IMR-90 (cell line): Measurements from ENCODE around the gene TSC1. TPM values are rescaled to one million over a fixed set of nuclear protein-coding genes. Genes with fewer than 3 reads are reported as not detected.

Experiments
- ATAC-seq: fragments of 200-7000 bp; cut with Tn5 transposase; 2 replicates; pipeline ENCODE4 v1.9.1; 2020; ENCODE audit warnings: low read depth, mild to moderate bottlenecking, moderate library complexity
- BruUV-seq: library from RNA; stranded (reverse); fragments of 400-500 nt; replicated peaks from 2 replicates; lab custom pipeline; 2021; lab: Mats Ljungman, UMichigan
- CTCF ChIA-PET: fragments of 300-600 bp; formaldehyde crosslinking; extraction: SDS; loops from one replicate; lab custom pipeline; 2021; ENCODE audit warnings: antibody characterized with exemption; lab: Yijun Ruan, JAX
- POLR2A ChIA-PET: fragments of 300-600 bp; sonication (Branson Sonifier 250); formaldehyde crosslinking; loops from one replicate; lab custom pipeline; 2022; ENCODE audit warnings: antibody characterized with exemption; ENCODE audit not compliant: unreplicated experiment; lab: Charles Lee
- DNase-seq: peaks from one replicate; pipeline ENCODE4 v3.0.0; 2013
- H2AFZ ChIP-seq: replicated peaks from 2 replicates; pipeline ENCODE3; 2013; ENCODE audit warnings: low read length, mild to moderate bottlenecking; ENCODE audit not compliant: poor library complexity
- H2AK5ac ChIP-seq: 2 replicates; pipeline ENCODE4 v1.6.1; 2013; ENCODE audit warnings: low read depth, low read length, inconsistent platforms
- H2AK9ac ChIP-seq: replicated peaks from 2 replicates; pipeline ENCODE3; 2013; ENCODE audit warnings: mild to moderate bottlenecking, low read depth, low read length, moderate library complexity; ENCODE audit not compliant: poor library complexity
- H2BK120ac ChIP-seq: 2 replicates; pipeline ENCODE4 v1.6.1; 2013; ENCODE audit warnings: low read depth, low read length, inconsistent platforms
- H2BK15ac ChIP-seq: 3 replicates; pipeline ENCODE4 v1.6.1; 2013; ENCODE audit warnings: low read depth, low read length, inconsistent platforms
- H2BK20ac ChIP-seq: 2 replicates; pipeline ENCODE4 v1.6.1; 2013; ENCODE audit warnings: low read depth, mild to moderate bottlenecking, inconsistent platforms, low read length, moderate library complexity
- H2BK5ac ChIP-seq: 2 replicates; pipeline ENCODE4 v1.6.1; 2013; ENCODE audit warnings: mild to moderate bottlenecking, low read depth, low read length, inconsistent platforms; ENCODE audit not compliant: poor library complexity, severe bottlenecking
- H3K14ac ChIP-seq: replicated peaks from 2 replicates; pipeline ENCODE4 v1.6.1; 2013; ENCODE audit warnings: low read depth, low read length, inconsistent platforms
- H3K18ac ChIP-seq: 2 replicates; pipeline ENCODE4 v1.6.1; 2013; ENCODE audit warnings: low read depth, low read length, control low read depth
- H3K23ac ChIP-seq: 2 replicates; pipeline ENCODE4 v1.6.1; 2013; ENCODE audit warnings: low read depth, low read length, inconsistent platforms
- H3K27ac ChIP-seq: 2 replicates; pipeline ENCODE4 v1.5.1; 2013; ENCODE audit warnings: mild to moderate bottlenecking, control low read depth, low read length; ENCODE audit not compliant: insufficient read depth
- H3K27me3 ChIP-seq: 2 replicates; pipeline ENCODE4 v1.6.1; 2013; ENCODE audit warnings: low read length; ENCODE audit not compliant: control insufficient read depth, insufficient read depth
- H3K36me3 ChIP-seq: 2 replicates; pipeline ENCODE4 v1.6.1; 2013; ENCODE audit warnings: low read length, mixed read lengths; ENCODE audit not compliant: control insufficient read depth, insufficient read depth
- H3K4ac ChIP-seq: 2 replicates; pipeline ENCODE4 v1.6.1; 2013; ENCODE audit warnings: low read depth, low read length, inconsistent platforms
- H3K4me1 ChIP-seq: 2 replicates; pipeline ENCODE4 v1.6.1; 2013; ENCODE audit warnings: low read length, mixed read lengths; ENCODE audit not compliant: control insufficient read depth, insufficient read depth
- H3K4me2 ChIP-seq: 2 replicates; pipeline ENCODE4 v1.6.1; 2013; ENCODE audit warnings: low read depth, mild to moderate bottlenecking, control low read depth, low read length, moderate library complexity
- H3K4me3 ChIP-seq: 2 replicates; pipeline ENCODE4 v1.5.1; 2013; ENCODE audit warnings: low read depth, mild to moderate bottlenecking, control low read depth, low read length, moderate library complexity; ENCODE audit not compliant: insufficient read depth
- H3K56ac ChIP-seq: 2 replicates; pipeline ENCODE4 v1.6.1; 2013; ENCODE audit warnings: low read length, inconsistent platforms; ENCODE audit not compliant: insufficient read depth; ENCODE audit errors: extremely low read depth
- H3K79me1 ChIP-seq, 2 experiments: 2 replicates each; pipeline ENCODE4 v1.6.1; 2013; ENCODE audit warnings: low read length in 2 of 2, inconsistent platforms in 1 of 2, low read depth in 1 of 2
- H3K9ac ChIP-seq: 2 replicates; pipeline ENCODE4 v1.6.1; 2013; ENCODE audit warnings: low read depth, low read length, control low read depth
- H3K9me1 ChIP-seq: 2 replicates; pipeline ENCODE4 v1.6.1; 2013; ENCODE audit warnings: low read length, inconsistent platforms; ENCODE audit not compliant: insufficient read depth
- H3K9me3 ChIP-seq: 2 replicates; pipeline ENCODE4 v1.6.1; 2013; ENCODE audit warnings: low read length; ENCODE audit not compliant: control insufficient read depth, insufficient read depth
- H4K20me1 ChIP-seq: 2 replicates; pipeline ENCODE4 v1.6.1; 2013; ENCODE audit warnings: low read length, inconsistent platforms; ENCODE audit not compliant: insufficient read depth
- H4K5ac ChIP-seq: 2 replicates; pipeline ENCODE4 v1.6.1; 2013; ENCODE audit warnings: mild to moderate bottlenecking, low read depth, low read length, control low read depth
- H4K8ac ChIP-seq, 2 experiments: 2 replicates each; pipeline ENCODE4 v1.6.1; 2013; ENCODE audit warnings: low read depth in 2 of 2, low read length in 2 of 2, control low read depth in 1 of 2, inconsistent platforms in 1 of 2
- H4K91ac ChIP-seq: 2 replicates; pipeline ENCODE4 v1.6.1; 2013; ENCODE audit warnings: low read depth, low read length, inconsistent platforms; ENCODE audit not compliant: insufficient read depth
- BHLHE40 ChIP-seq: fragments of 150-350 bp; IDR thresholded peaks from 2 replicates; pipeline ENCODE4 v1.6.1; 2016; ENCODE audit warnings: mild to moderate bottlenecking, low read depth, low read length
- CEBPB ChIP-seq: IDR thresholded peaks from 2 replicates; pipeline ENCODE4 v1.6.1; 2012; ENCODE audit warnings: low read depth, low read length, improper control_type of control experiment
- CHD1 ChIP-seq: IDR thresholded peaks from 2 replicates; pipeline ENCODE4 v1.6.1; 2012; ENCODE audit warnings: low read depth, low read length, improper control_type of control experiment
- CTCF ChIP-seq: conservative IDR thresholded peaks from 2 replicates; pipeline ENCODE4 v1.5.1; 2012; ENCODE audit warnings: mild to moderate bottlenecking, low read depth, low read length, improper control_type of control experiment
- MAFK ChIP-seq: IDR thresholded peaks from 2 replicates; pipeline ENCODE4 v1.6.1; 2012; ENCODE audit warnings: low read depth, low read length, improper control_type of control experiment
- MAZ ChIP-seq: IDR thresholded peaks from 2 replicates; pipeline ENCODE4 v1.6.1; 2012; ENCODE audit warnings: low read depth, mild to moderate bottlenecking, low read length, improper control_type of control experiment, moderate library complexity, borderline replicate concordance
- MXI1 ChIP-seq: IDR thresholded peaks from 2 replicates; pipeline ENCODE4 v1.6.1; 2012; ENCODE audit warnings: low read depth, mild to moderate bottlenecking, low read length, moderate library complexity, borderline replicate concordance
- POLR2A ChIP-seq: IDR thresholded peaks from 2 replicates; pipeline ENCODE4 v1.6.1; 2012; ENCODE audit warnings: mild to moderate bottlenecking, low read depth, low read length
- RCOR1 ChIP-seq: IDR thresholded peaks from 2 replicates; pipeline ENCODE4 v1.6.1; 2012; ENCODE audit warnings: mild to moderate bottlenecking, low read length, improper control_type of control experiment; ENCODE audit not compliant: insufficient replicate concordance
- RFX5 ChIP-seq: IDR thresholded peaks from 2 replicates; pipeline ENCODE4 v1.8.0; 2012; ENCODE audit warnings: low read depth, mild to moderate bottlenecking, low read length, moderate library complexity
- USF2 ChIP-seq: fragments of 150-350 bp; IDR thresholded peaks from 2 replicates; pipeline ENCODE4 v1.6.1; 2017; ENCODE audit warnings: mild to moderate bottlenecking, antibody characterized with exemption, low read length, low read depth
- WGBS, 2 experiments: methylation state at CpG; one replicate each; pipeline versions ENCODE4 v1.1.5 to v1.1.7; 2013; ENCODE audit warnings: missing lambda C conversion rate in 2 of 2; ENCODE audit not compliant: insufficient read length in 1 of 2; ENCODE audit errors: extremely low coverage in 2 of 2; 5-methylcytosine and 5-hydroxymethylcytosine counted together
- dilution Hi-C: fragments of 300-500 bp; cut with HindIII; formaldehyde crosslinking; loops from one replicate; pipeline ENCODE4 v1.14.3; 2018; ENCODE audit warnings: low sequenced_read_pairs; ENCODE audit not compliant: unreplicated experiment
- in situ Hi-C: fragments of 300-500 bp; cut with MboI; formaldehyde crosslinking; loops from 3 replicates; pipeline ENCODE4 v1.14.3; 2019; ENCODE audit warnings: low sequenced_read_pairs, inconsistent platforms, mixed read lengths
- intact Hi-C: fragments of 100-400 bp; cut with micrococcal nuclease; formaldehyde crosslinking; loops from 2 replicates; pipeline ENCODE4 v1.10.0; 2022
- polyA plus RNA-seq, 3 experiments: library from polyadenylated mRNA; depleted of rRNA; stranded (reverse); fragments of >200 nt; gene quantifications; 2 replicates each; pipeline ENCODE4 v1.2.3, GENCODE V29; 2012; ENCODE audit warnings: low replicate concordance in 1 of 3
- total RNA-seq: library from RNA; depleted of rRNA; stranded (reverse); fragments of >200 nt; gene quantifications from 2 replicates; pipeline ENCODE4 v1.2.3, GENCODE V29; 2012
- TF ChIP-seq, protein P1 (sequence below): fragments of 150-350 bp; IDR thresholded peaks from 2 replicates; pipeline ENCODE4 v1.6.1; 2016; ENCODE audit warnings: low read depth, mild to moderate bottlenecking, low read length, moderate library complexity, borderline replicate concordance

The TSC1 gene
- total and polyA plus RNA-seq, 2 of the 4 experiments (the other 2 are of a cell fraction): 25.7 to 56.3 TPM

- POLR2A ChIA-PET: interaction anchor here (0.6 kb wide), 1 partner anchor 39 kb away, joined by 3 read pairs; no protein-coding TSS in a partner anchor
- Histone ChIP-seq H3K36me3 (no peaks in the 10 kb centered on the region), H3K9ac (no peak overlapping the region), H3K18ac (no peak overlapping the region), H4K91ac (no peak overlapping the region), H3K79me1 (no peaks in the 10 kb centered on the region), H3K4ac (no peak overlapping the region), H3K27ac (no peak overlapping the region), H3K4me2 (no peak overlapping the region), H3K9me1 (no peaks in the 10 kb centered on the region), H3K4me1 (no peaks in the 10 kb centered on the region), H2BK20ac (no peak overlapping the region), H2BK120ac (no peak overlapping the region), H2AFZ (no peak overlapping the region), H3K4me3 (no peak overlapping the region), H2AK9ac (no peak overlapping the region), H2BK5ac (no peak overlapping the region), H2AK5ac (no peak overlapping the region), H3K56ac (no peak overlapping the region), H3K27me3 (peaks cover 5% of the 10 kb centered on the region; the same call in 1 of the 2 replicates), H3K9me3 (peaks cover 10% of the 10 kb centered on the region), H4K20me1 (no peaks in the 10 kb centered on the region), H4K5ac (no peak overlapping the region), H2BK15ac (no peak overlapping the region), H3K23ac (no peak overlapping the region), H3K14ac (no peak overlapping the region), H4K8ac (no peak overlapping the region)
- no CpG with 5 or more reads among the region's 2 CpGs for WGBS, 2 experiments
- ATAC-seq (no peak), DNase-seq (no peak)
- intact Hi-C loops (no loop called here), in situ Hi-C loops (no loop called here), dilution Hi-C loops (no loop called here)
- TF ChIP-seq CTCF (no peak), MXI1 (no peak), CEBPB (no peak), MAZ (no peak), USF2 (no peak), RFX5 (no peak), BHLHE40 (no peak), CHD1 (no peak), RCOR1 (no peak), MAFK (no peak), POLR2A (no peak)
- TF ChIP-seq, protein P1, sequence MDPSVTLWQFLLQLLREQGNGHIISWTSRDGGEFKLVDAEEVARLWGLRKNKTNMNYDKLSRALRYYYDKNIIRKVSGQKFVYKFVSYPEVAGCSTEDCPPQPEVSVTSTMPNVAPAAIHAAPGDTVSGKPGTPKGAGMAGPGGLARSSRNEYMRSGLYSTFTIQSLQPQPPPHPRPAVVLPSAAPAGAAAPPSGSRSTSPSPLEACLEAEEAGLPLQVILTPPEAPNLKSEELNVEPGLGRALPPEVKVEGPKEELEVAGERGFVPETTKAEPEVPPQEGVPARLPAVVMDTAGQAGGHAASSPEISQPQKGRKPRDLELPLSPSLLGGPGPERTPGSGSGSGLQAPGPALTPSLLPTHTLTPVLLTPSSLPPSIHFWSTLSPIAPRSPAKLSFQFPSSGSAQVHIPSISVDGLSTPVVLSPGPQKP: no peak
- CTCF ChIA-PET: no interaction called here
- BruUV-seq: no TSS peak
Observed at GRCh38 chr9:132955123-132955522, 10.7 kb upstream of the TSC1 start.
